HUDEP-2 (cell line): ENCODE results near the gene POLR3C.
A peak's percentile ranks its signal among the peaks of the same experiment; 100 is the strongest.
"Not testable (repeated sequence)": the region's sequence is repeated elsewhere in the genome, so short reads cannot be mapped to it uniquely, and the experiment has no call there.

Experiments
- DNase-seq, 76 experiments: peaks; one replicate each; lab custom pipeline; 2025; ENCODE audit not compliant: unreplicated experiment in 76 of 76; lab: John Stamatoyannopoulos, UW

The POLR3C gene

GRCh38 chr1:145812977-145813810 lies 10.8 kb upstream of the POLR3C start:
- DNase-seq = not testable (repeated sequence)

GRCh38 chr1:145818095-145818494 lies 5.9 kb upstream of the POLR3C start:
- DNase-seq = not testable (repeated sequence)

DNA sequence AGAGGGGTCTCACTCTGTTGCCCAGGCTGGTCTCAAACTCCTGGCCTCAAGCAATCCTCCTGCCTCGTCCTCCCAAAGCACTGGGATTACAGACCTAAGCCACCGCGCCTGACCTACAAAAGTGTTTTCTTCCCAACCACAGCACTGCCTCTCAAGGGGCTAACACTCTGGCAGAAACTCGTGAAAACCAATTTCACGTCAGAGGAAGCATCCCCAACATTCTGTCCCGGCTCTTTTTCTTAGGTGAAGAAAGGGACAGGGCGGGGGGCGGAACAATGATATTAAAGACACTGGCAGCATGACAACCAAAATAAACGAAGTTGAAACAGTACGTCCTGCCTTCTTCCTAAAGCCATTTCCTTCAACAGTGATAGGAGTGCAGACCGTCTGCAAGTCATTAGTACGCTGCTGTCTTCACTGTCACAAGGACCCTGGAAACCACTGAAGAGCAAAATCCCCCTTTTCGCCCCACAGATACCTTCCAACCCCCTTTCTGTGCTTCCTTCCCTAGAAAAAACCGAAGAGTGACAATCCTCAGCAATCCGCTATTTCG lies 1.1 kb upstream of the POLR3C start:
- not testable (repeated sequence) for DNase-seq

DNA sequence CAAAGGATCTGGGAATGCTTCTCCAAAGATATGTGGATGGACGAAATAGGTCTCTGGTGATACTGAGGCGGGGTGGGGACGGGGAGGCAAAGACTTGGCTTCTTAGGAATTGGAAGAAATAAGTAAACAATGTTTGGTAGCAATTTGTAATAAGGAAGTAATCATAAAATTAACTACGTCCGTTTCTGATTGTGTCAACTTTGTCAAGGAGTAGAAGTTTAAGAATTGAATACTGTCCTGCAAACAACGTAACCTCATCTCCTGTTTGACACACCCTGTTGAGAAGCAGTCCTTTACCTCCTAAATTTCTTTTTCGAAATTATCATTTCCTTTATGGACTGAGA lies 471 bp downstream of the POLR3C start:
- DNase-seq = peak in 1 of 76 experiments; percentile 21

DNA sequence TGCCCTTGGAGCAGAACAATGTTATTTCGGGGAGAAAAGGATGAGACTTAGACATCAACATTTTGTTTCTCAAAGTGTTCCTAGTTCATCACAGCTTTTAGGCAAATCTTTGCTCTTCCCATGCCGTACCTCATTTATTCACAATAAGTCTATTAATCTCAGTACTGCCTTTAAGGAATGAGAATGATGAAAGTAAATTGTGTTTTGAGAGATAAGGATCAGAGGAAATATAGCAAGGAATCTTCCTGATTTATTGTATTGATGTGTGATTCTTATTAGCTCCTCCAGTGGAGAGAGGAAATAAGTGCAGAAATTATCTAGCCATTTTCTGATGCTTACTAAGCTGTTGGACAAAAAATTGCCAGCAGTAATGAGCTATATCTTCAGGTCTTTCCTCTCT lies 2.0 kb downstream of the POLR3C start:
- DNase-seq = no peak

DNA sequence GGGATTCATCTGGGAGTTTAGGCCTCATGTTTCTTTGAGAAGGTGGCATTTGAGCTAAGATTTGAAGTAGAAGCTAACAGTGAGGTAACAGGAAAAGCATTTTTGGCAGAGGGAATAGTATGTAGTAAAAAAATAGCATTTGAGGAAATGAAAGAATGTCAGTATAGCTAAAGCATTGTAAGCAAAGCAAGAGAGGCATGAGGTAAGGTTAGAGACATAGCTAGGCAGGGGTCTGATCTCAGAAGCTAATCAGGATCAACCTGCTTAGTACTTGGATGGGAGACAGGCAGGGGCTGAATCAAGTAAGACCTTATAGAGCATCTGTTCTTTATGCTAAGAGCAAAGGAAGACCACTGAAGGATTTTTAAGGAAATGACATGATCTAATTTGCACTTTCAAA lies 4.0 kb downstream of the POLR3C start:
- no peak for DNase-seq

DNA sequence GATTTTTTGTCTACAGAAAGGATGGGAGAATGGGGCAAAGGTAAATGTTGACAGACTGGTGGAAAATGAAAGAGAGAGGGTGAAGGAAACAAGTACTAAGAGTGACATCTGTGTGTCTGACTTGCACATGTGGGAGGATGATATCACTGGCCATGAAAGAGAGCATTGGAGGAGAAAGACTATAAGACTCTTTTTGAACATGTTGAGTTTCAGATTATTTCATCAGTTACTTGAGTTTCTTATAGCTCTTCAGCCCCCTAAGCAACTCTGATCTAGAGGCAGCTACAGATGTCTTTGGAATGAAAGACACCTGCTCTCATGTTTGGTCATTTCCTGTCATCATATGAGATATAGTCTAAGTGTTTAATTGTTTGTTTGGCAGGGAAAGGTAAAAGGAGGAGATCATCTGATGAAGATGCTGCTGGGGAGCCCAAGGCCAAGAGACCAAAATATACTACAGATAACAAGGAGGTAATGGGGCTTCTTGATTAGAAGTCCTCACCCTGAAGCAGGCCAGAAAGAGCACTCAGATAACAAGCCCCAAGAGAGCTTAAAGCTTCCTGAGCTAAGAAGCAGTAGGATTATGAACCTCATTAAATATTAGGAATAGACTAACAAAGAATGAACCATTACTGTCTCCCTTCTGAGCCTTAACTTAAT lies 4.5 kb downstream of the POLR3C start:
- DNase-seq = peak in 23 of 76 experiments; percentile 3 to 45 (median 16)

DNA sequence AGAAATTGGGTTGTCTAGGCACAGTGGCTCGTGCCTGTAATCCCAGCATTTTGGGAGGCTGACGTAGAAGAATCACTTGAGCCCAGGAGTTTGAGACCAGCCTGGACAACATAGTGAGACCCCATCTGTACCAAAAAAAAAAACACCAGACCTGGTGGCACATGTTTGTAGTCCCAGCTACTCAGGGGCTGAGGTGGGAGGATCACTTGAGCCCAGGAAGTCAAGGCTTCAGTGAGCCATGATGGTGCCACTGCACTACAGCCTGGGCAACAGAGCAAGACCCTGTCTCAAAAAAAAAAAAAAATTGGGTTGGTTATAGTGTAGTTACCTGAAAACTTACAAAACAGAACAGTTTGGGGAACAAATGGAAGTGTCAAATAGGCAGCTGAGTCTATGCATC lies 6.8 kb downstream of the POLR3C start:
- DNase-seq = not testable (repeated sequence)

DNA sequence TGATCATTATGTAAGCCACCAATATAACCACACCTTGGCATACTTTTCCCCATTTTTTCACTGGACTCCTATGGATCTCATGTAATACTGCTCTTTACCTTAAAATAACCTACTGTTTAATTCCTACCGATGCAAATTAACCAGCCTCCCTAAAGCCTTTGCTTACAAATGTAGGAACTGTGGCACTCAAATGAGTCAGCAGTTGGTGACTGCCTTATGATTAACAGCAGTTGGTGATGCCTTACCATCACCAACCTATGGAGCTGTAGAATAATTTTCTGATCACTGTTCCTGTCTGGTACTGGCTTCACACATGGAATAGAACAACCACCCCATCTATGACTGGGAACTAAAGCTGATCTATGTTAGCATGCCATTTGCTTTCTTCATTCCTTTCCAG lies 13.7 kb downstream of the POLR3C start:
- no peak for DNase-seq

DNA sequence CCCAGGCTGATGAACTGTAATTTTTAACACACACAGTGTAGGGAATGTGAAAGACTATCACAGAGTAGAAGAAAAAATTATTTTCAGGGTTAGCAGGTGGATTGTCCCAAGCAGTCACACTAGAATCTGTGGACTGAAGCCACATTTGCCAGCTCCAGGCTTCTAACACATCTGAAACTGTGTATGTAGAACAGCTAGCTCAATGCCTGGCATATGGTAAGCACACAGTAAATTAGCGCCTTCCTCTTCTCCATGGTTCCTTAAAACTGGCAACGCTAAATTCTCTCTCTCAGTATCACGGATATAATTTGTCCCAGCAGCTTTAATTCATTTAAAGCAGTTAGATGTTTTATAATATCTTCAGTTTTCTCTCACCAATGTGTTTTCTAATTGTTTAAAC lies 19.0 kb downstream of the POLR3C start:
- no peak for DNase-seq

DNA sequence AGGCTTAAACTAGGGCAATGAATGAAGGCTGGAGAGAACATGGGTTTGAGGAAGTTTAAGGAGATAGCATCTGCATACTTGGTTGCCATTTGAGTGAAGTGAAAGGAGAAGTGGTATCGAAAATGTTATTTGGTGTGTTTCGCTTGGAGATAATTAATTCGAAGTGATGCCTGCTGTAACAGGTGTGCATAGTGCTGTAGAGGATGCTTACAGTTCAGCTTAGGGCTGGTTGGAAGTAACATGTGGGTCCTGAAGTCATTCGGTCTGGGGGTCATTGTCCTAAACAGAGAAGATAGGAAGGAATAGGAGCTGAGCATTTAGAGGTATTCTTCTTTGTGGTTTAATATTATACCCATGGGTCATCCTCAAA lies 21.1 kb downstream of the POLR3C start:
- peak in 8 of 76 experiments; percentile 19 to 57 (median 30) for DNase-seq

DNA sequence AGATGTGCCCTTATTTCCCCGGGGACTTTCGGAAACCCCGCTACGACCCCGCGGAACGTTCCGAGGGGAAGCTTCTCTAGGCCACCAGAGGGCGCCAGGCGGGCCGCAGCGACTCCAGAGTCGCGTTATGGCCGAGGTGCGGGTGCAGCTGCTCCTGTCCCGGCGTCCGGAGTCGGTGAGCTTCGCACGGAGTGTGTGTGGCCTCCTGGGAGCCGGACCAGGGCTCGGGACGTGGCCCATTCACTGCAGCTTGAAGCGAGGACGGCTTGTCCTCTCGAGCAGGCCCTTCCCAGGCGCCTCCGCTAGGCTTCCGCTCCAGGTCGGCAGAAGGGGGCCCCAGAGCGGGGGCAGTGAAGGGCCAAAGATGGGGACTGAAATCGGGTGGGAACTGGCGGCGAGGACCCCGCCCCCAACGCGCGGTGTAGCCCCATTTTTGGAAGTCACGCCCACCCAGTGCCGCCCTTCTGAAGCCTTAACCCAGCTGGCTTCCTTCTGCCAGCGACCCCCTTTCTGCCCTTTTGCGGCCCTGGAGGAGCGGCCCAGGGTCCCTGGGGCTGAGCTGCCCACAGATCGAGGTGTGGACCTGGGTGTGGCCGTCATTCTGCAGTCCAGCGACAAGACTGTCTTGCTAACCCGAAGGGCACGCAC lies 21.6 kb downstream of the POLR3C start, which contains the start of gene NUDT17:
Gene NUDT17 (plus strand): TSS at position 117 of the 648 bp plus-strand sequence. CDS start 11 bp downstream, at position 128.
- peak in 71 of 76 experiments; percentile 12 to 83 (median 65) for DNase-seq

DNA sequence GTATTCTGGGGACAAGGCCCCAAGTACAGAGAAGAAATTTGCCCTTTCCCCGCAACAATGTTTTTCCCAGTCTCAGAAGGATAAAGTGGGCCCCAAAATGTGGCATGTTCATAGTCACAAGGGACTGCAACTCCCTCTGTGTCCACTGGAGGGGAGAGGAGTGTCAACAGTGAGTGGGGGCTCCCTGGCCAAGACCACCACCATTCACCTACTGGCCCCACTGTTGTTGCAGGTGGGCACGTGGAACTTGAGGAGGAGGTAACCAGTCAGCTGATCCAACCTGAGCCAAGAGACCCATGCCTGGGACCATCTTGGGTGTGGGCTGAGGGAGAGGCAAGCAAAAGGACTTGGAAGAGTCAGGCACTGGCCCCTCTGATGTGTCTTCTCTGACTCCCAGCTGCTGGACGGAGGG lies 22.2 kb downstream of the POLR3C start:
- DNase-seq = peak in 35 of 76 experiments; percentile 9 to 54 (median 25)

- DNase-seq = no peak
These were observed 23.8 kb downstream of the POLR3C start for GRCh38 chr1:145847827-145848226.

GRCh38 chr1:145849356-145850160 lies 25.6 kb downstream of the POLR3C start:
- no peak for DNase-seq

- DNase-seq = no peak
These were observed 31.5 kb downstream of the POLR3C start for GRCh38 chr1:145855426-145855948.

GRCh38 chr1:145857170-145857569 lies 33.2 kb downstream of the POLR3C start:
- no peak for DNase-seq

GRCh38 chr1:145858238-145858900 lies 34.4 kb downstream of the POLR3C start:
- peak in 34 of 76 experiments; percentile 5 to 52 (median 24) for DNase-seq

DNA sequence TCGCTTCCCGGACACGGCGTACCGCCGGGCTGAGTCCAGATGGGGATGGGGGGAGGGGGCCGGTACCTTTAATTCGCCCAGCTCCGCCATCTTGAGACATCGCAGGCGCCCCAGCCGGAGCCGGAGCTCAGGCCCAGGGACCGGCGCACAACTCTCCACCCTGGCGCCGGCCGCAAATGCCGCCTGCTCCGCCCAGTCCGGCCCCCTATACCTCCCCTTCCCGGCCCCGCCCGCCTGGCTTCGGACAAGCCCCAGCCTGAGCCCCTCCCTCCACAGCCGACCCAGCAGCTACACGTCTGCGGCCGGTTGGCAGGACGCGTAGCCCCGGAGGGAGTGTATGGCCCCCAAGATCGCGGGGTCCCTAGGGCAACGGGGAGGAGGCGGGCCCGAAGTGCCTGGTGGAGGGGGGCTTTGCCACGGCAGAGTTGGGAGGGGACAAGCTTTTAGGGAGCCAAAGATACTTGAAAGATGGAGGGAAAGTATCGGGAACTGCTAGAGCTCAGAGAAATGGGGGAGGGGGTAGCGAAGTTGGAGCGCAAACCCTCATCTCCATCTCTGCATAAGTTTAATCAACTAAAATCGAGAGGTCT lies 35.0 kb downstream of the POLR3C start, which contains the start of gene PIAS3:
Gene PIAS3 (minus strand): TSS at position 181 of the 590 bp plus-strand sequence. CDS start 91 bp downstream, at position 90.
- DNase-seq = peak in 73 of 76 experiments; percentile 44 to 93 (median 82)
